ENCODE data around the gene HAPLN3.

HAPLN3 gene

DNA sequence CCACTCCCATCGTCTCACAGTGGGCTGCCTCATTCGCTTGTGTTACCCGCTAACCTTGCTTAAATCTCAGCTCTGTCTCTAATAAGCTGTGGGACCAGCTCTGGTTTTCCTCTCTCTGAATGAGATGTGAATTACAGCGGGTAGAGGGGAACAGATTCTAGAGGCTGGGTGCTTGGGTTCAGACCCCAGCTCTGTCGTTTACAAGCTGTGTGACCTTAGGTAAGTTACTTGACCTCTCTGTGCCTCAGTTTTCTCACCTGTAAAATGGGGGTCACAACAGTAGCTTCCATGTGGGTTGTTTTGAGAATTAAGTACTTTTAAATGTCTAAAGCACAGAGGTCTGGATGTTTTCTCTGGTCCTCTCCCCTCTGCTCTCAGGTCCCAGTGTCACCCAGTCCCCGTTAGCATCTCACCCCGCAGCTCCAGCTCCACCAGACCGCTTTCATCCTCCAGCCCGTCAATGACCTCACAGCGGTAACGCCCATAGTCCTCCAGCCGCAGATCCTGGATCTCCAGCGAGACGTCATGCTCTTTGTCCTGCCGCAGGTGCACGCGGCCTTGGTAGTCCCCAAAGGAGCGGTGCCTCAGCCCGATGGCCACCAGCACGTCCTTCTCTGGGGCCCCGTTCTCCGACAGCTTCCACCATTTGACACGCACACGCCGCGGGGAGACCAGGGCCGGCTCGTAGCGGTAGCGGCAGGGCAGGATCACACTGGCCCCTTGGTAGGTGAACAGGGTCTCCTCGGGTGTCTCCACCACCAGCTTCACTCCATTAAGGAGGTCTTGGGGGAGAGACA is 14.2 kb downstream of the HAPLN3 start:
- no peaks in the 10 kb centered on the region for H3K27me3 ChIP-seq (ENCODE audit: control insufficient read depth, insufficient read depth, low read length)
- H3K36me3 ChIP-seq (ENCODE audit: control insufficient read depth, insufficient read depth, low read length) = no peaks in the 10 kb centered on the region
- H3K9ac ChIP-seq (ENCODE audit: low read length) = no peak overlapping the region
- H3K4me1 ChIP-seq (ENCODE audit: control insufficient read depth, insufficient read depth, low read length) = no peaks in the 10 kb centered on the region
- H3K4me3 ChIP-seq (ENCODE audit: low read length) = no peak overlapping the region
- H3K27ac ChIP-seq (ENCODE audit: low read depth, low read length) = no peak overlapping the region

DNA sequence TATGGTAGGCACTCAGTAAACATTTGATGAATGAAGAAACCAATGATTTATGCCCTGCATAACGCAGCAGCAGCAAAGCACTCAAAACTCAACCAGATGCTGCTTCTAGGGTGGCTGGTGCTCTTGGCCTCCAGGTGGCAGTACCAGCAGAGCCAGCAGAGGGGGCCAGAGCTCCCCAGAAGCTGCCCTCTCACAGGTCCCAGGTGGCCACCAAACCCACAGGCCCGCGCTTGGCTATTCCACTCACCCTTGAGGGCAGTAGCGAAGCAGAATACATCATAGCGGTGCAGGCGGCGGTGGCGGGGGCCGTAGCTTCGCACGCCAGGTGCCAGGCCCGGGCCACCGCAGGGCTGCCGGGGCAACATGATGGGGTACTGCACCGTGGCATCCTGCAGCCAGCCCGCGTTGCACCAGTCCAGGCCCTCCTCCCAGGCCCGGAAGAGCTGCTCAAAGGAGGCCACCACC is 16.6 kb downstream of the HAPLN3 start:
- Histone ChIP-seq H3K36me3 (ENCODE audit: control insufficient read depth, insufficient read depth, low read length) (no peaks in the 10 kb centered on the region), H3K27ac (ENCODE audit: low read depth, low read length) (no peak overlapping the region), H3K9ac (ENCODE audit: low read length) (no peak overlapping the region), H3K27me3 (ENCODE audit: control insufficient read depth, insufficient read depth, low read length) (no peaks in the 10 kb centered on the region), H3K4me1 (ENCODE audit: control insufficient read depth, insufficient read depth, low read length) (no peaks in the 10 kb centered on the region), H3K4me3 (ENCODE audit: low read length) (no peak overlapping the region)

DNA sequence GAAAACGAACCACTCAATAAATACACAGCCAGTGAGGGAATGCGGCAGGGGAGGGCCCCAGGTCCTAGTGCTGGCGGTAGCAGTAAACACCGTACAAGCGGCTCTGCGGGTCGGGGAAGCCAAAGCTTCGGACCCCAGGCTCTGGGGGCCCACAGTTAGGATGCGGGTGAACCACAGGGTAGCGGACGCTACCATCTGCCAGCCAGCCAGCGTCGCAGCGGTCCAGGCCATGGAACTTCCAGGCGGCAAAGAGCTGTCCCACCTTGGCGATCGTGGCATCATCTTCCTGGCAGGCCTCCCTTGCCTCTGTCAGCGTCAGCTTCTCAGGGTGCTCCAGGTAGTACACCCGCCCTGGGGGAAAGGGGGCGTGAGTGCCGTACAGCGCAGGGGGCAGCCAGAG is 17.4 kb downstream of the HAPLN3 start:
- Histone ChIP-seq H3K4me1 (ENCODE audit: control insufficient read depth, insufficient read depth, low read length) (no peaks in the 10 kb centered on the region), H3K9ac (ENCODE audit: low read length) (no peak overlapping the region), H3K4me3 (ENCODE audit: low read length) (no peak overlapping the region), H3K27ac (ENCODE audit: low read depth, low read length) (no peak overlapping the region), H3K27me3 (ENCODE audit: control insufficient read depth, insufficient read depth, low read length) (no peaks in the 10 kb centered on the region), H3K36me3 (ENCODE audit: control insufficient read depth, insufficient read depth, low read length) (no peaks in the 10 kb centered on the region)

DNA sequence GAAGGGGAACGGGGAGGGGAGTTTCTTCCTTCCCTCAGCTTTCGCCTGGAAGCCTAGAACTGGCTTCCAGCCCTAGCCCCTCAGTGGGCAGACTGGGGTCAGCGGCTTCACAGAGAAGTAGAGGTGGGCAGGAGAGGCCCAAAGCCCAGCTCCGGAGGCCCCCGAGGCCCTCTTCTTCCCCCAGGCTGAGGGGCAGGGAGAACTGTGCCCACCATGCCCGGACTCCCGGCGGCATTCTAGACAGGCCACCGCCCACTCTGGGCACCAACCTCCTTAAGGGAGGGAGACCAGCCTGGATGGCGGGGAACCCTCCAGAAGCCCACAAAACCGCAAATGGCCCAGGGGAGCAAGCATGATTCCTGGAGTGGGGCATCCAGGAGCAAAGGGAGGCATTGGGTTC is 17.9 kb downstream of the HAPLN3 start:
- Histone ChIP-seq H3K27me3 (ENCODE audit: control insufficient read depth, insufficient read depth, low read length) (no peaks in the 10 kb centered on the region), H3K4me1 (ENCODE audit: control insufficient read depth, insufficient read depth, low read length) (no peaks in the 10 kb centered on the region), H3K4me3 (ENCODE audit: low read length) (no peak overlapping the region), H3K36me3 (ENCODE audit: control insufficient read depth, insufficient read depth, low read length) (no peaks in the 10 kb centered on the region), H3K9ac (ENCODE audit: low read length) (no peak overlapping the region), H3K27ac (ENCODE audit: low read depth, low read length) (no peak overlapping the region)

DNA sequence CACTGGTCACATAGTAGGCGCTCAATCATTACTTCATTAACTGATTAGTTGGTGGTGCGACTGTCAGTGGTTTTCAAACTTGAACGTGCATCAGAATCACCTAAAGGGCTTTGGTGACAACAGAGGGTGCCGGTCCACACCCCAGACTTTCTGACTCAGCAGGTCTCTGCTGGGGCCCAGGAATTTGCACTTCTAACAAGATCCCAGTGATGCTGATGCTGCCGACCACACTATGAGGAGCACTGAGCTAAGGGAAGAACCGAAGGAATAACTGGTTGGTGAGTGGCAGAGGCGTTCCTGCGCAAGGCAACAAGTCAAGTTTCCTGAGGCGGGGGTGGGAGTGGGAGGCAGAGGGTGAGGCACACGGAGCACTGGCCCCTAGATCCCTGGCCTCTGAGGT is 18.8 kb downstream of the HAPLN3 start:
- no peaks in the 10 kb centered on the region for H3K27me3 ChIP-seq (ENCODE audit: control insufficient read depth, insufficient read depth, low read length)
- no peaks in the 10 kb centered on the region for H3K36me3 ChIP-seq (ENCODE audit: control insufficient read depth, insufficient read depth, low read length)
- no peak overlapping the region for H3K9ac ChIP-seq (ENCODE audit: low read length)
- no peak overlapping the region for H3K4me3 ChIP-seq (ENCODE audit: low read length)
- H3K27ac ChIP-seq (ENCODE audit: low read depth, low read length) = no peak overlapping the region
- no peaks in the 10 kb centered on the region for H3K4me1 ChIP-seq (ENCODE audit: control insufficient read depth, insufficient read depth, low read length)

DNA sequence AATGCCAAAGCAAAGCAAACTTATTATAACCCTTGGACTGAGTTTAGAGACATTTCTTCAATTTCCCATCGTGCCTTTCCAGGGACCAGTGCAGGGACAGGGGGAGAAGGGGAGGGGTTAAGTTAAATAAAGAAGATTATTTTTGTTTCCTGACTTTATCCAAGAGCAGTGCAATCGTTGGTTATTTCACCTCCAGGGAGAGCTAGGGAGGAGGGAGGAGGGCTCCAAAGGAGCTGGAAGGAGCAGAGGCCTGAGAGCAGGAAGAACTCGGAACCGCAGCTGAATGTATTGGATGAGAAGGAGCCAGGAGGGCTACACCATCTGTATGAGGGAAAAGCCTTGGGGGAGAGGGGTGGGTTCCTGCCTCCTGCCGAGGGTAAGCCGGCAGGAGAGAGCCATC is 20.7 kb downstream of the HAPLN3 start:
- Histone ChIP-seq H3K4me3 (ENCODE audit: low read length) (no peak overlapping the region), H3K36me3 (ENCODE audit: control insufficient read depth, insufficient read depth, low read length) (no peaks in the 10 kb centered on the region), H3K27me3 (ENCODE audit: control insufficient read depth, insufficient read depth, low read length) (peaks cover 2% of the 10 kb centered on the region), H3K9ac (ENCODE audit: low read length) (no peak overlapping the region), H3K27ac (ENCODE audit: low read depth, low read length) (no peak overlapping the region), H3K4me1 (ENCODE audit: control insufficient read depth, insufficient read depth, low read length) (no peaks in the 10 kb centered on the region)

DNA sequence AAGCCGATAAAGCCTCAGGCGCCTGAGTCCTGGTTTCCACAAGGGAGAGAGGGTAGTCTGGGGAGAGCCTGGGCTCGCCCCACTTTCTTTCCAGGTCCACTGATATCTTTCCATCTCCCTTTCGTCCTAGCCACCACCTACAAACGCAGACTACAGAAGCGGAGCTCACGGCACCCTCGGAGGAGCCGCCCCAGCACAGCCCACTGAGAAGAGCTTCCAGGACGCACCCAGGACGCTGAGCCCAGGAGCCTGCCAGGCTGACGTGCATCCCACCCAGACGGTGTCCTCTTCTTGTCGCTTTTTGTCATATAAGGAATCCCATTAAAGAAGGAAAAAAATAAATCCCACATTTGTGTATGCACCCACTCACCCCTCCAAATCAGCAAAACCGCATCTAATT is 21.1 kb downstream of the HAPLN3 start:
- H3K36me3 ChIP-seq (ENCODE audit: control insufficient read depth, insufficient read depth, low read length) = no peaks in the 10 kb centered on the region
- H3K27ac ChIP-seq (ENCODE audit: low read depth, low read length) = no peak overlapping the region
- no peak overlapping the region for H3K9ac ChIP-seq (ENCODE audit: low read length)
- no peaks in the 10 kb centered on the region for H3K4me1 ChIP-seq (ENCODE audit: control insufficient read depth, insufficient read depth, low read length)
- no peak overlapping the region for H3K4me3 ChIP-seq (ENCODE audit: low read length)
- peaks cover 2% of the 10 kb centered on the region for H3K27me3 ChIP-seq (ENCODE audit: control insufficient read depth, insufficient read depth, low read length)

DNA sequence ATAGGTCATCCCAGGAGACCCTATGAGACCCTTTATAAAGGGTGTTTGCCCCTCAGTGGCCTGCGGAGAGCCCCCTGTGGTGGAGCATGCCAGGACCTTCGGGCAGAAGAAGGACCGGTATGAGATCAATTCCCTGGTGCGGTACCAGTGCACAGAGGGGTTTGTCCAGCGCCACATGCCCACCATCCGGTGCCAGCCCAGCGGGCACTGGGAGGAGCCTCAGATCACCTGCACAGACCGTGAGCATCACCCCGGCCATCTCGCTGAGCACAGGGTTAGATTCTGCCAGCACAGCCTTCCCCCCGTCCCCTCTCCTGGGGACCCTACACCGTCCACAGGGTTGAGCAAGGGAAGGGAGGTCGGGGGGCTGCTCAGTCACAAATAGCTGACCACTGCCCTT is 21.6 kb downstream of the HAPLN3 start:
- Histone ChIP-seq H3K4me1 (ENCODE audit: control insufficient read depth, insufficient read depth, low read length) (no peaks in the 10 kb centered on the region), H3K36me3 (ENCODE audit: control insufficient read depth, insufficient read depth, low read length) (no peaks in the 10 kb centered on the region), H3K27me3 (ENCODE audit: control insufficient read depth, insufficient read depth, low read length) (peaks cover 2% of the 10 kb centered on the region), H3K4me3 (ENCODE audit: low read length) (no peak overlapping the region), H3K9ac (ENCODE audit: low read length) (no peak overlapping the region), H3K27ac (ENCODE audit: low read depth, low read length) (no peak overlapping the region)

DNA sequence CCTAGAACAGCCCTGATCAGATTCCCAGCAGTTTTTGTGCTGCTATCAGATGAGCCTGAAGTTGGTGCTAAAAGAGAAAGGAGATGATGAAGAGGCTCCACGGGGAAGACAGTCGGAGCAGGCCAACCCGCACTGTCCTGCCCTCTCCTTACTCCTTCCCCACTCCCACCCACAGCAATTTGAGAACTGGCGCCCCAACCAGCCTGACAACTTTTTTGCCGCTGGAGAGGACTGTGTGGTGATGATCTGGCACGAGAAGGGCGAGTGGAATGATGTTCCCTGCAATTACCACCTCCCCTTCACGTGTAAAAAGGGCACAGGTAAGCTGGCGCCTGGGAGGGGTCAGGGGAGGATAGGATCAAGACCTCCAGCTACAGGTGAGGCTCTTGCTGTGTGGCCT is 22.6 kb downstream of the HAPLN3 start:
- Histone ChIP-seq H3K4me3 (ENCODE audit: low read length) (no peak overlapping the region), H3K9ac (ENCODE audit: low read length) (no peak overlapping the region), H3K4me1 (ENCODE audit: control insufficient read depth, insufficient read depth, low read length) (no peaks in the 10 kb centered on the region), H3K36me3 (ENCODE audit: control insufficient read depth, insufficient read depth, low read length) (no peaks in the 10 kb centered on the region), H3K27ac (ENCODE audit: low read depth, low read length) (no peak overlapping the region), H3K27me3 (ENCODE audit: control insufficient read depth, insufficient read depth, low read length) (peaks cover 2% of the 10 kb centered on the region)

DNA sequence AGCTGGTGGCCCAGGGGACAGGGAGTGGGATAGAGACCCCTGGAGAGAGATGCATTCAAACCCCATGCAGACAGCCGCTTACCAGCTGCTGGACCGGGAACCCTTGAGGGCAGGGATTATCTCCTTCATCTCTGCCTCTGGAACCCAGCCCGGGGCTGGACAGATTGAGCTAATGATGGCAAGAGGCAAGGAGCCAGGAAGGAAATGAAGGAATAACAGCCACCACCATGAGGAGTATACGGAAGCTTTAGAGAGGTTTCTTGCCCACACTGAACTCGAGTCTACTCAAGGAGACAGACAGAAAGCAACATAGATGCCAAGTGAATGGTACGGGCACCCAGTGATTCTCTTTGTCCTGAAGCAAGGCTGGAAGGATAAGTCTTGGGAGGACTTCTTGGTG is 23.2 kb downstream of the HAPLN3 start:
- no peak overlapping the region for H3K27ac ChIP-seq (ENCODE audit: low read depth, low read length)
- peaks cover 2% of the 10 kb centered on the region for H3K27me3 ChIP-seq (ENCODE audit: control insufficient read depth, insufficient read depth, low read length)
- H3K4me3 ChIP-seq (ENCODE audit: low read length) = no peak overlapping the region
- no peaks in the 10 kb centered on the region for H3K4me1 ChIP-seq (ENCODE audit: control insufficient read depth, insufficient read depth, low read length)
- H3K36me3 ChIP-seq (ENCODE audit: control insufficient read depth, insufficient read depth, low read length) = no peaks in the 10 kb centered on the region
- H3K9ac ChIP-seq (ENCODE audit: low read length) = no peak overlapping the region

DNA sequence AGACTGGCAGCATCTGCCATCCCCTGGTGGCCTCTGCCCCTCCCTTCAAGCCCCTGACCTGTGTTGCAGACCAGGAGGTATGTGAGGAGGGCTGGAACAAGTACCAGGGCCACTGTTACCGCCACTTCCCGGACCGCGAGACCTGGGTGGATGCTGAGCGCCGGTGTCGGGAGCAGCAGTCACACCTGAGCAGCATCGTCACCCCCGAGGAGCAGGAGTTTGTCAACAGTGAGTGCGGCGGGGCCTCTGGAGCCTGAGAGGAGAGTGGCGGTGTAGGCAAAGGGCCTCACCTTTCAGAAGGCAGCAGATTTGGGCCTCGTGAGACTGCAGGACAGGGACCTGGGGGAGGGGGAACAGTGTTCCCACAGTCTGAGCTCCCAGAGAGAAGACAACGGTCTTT is 24.0 kb downstream of the HAPLN3 start:
- H3K4me1 ChIP-seq (ENCODE audit: control insufficient read depth, insufficient read depth, low read length) = no peaks in the 10 kb centered on the region
- H3K27me3 ChIP-seq (ENCODE audit: control insufficient read depth, insufficient read depth, low read length) = peaks cover 2% of the 10 kb centered on the region
- H3K9ac ChIP-seq (ENCODE audit: low read length) = no peak overlapping the region
- no peak overlapping the region for H3K27ac ChIP-seq (ENCODE audit: low read depth, low read length)
- H3K4me3 ChIP-seq (ENCODE audit: low read length) = no peak overlapping the region
- no peaks in the 10 kb centered on the region for H3K36me3 ChIP-seq (ENCODE audit: control insufficient read depth, insufficient read depth, low read length)

DNA sequence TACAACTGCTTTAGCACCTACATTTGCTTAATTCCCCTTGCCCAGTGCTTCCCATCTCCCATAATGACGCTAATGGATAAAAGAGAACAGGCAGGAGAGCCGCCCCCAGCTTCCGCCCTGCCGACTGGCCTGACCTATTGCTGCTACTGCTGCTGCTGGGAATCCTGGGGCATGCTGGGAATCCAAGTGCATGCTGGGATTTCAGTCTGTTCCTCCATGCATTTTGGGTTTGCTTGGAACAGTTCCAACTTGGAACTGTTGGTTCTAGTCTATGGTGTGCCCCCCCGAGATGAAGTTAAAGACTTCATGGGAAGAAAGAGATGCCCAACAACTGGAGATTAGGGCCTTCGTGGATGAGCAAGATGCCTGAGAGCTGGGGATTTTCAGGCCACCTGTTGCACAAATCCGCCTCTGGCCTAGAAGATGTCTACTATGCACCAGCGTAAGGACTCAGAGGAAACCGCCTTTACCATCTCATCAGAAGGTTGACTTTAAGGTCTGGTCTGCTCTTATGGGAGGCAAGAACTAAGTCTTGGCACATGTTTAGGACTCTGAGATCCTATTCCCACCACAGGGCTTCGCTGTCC is 29.0 kb downstream of the HAPLN3 start:
- H3K9ac ChIP-seq (ENCODE audit: low read length) = no peak overlapping the region
- H3K36me3 ChIP-seq (ENCODE audit: control insufficient read depth, insufficient read depth, low read length) = no peaks in the 10 kb centered on the region
- no peaks in the 10 kb centered on the region for H3K4me1 ChIP-seq (ENCODE audit: control insufficient read depth, insufficient read depth, low read length)

DNA sequence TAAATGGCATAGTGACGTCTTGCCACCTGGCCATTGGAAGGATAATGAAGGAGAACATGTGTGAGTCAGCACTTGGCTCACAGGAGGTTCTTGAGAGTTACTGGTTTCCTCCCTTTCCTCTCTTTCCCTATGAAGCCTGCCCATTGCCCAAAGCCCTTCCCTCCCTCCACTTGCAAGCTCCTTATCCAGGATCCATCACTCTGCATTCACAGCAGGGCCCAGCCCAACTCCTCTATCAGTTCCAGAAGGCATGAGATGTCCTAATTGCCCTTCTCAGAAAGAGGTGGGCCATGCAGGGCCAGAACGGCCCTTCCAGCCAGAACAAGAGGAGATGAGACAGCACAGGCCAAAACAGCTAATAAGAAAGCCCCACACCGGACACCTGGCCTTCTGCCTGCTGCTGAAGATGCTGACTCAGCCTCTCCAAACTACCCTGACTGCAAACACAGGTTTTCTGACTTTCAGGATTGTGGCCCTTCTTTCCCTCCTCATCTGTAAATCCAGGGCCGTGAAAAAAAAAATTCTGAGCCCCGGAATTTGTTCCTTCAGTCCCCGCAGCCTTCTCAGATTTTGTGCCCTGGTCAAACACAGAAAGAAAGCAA is 29.7 kb downstream of the HAPLN3 start:
- no peak overlapping the region for H3K27ac ChIP-seq (ENCODE audit: low read depth, low read length)
- no peak overlapping the region for H3K4me3 ChIP-seq (ENCODE audit: low read length)
- H3K4me1 ChIP-seq (ENCODE audit: control insufficient read depth, insufficient read depth, low read length) = no peaks in the 10 kb centered on the region
- no peaks in the 10 kb centered on the region for H3K27me3 ChIP-seq (ENCODE audit: control insufficient read depth, insufficient read depth, low read length)
- no peak overlapping the region for H3K9ac ChIP-seq (ENCODE audit: low read length)
- H3K36me3 ChIP-seq (ENCODE audit: control insufficient read depth, insufficient read depth, low read length) = no peaks in the 10 kb centered on the region

More for the DNA sequence above, 29.0 kb downstream of the HAPLN3 start:
- no peak overlapping the region for H3K27ac ChIP-seq (ENCODE audit: low read depth, low read length)
- H3K4me3 ChIP-seq (ENCODE audit: low read length) = no peak overlapping the region
- H3K27me3 ChIP-seq (ENCODE audit: control insufficient read depth, insufficient read depth, low read length) = peaks cover 2% of the 10 kb centered on the region
